GM12878 (cell line): ENCODE measurements around the gene NOS3. TPM values are rescaled to one million over a fixed set of nuclear protein-coding genes. Genes with fewer than 3 reads are reported as not detected.

Experiments used
- ATAC-seq: fragments of 200-7000 bp; cut with Tn5 transposase; 3 replicates; pipeline ENCODE4 v1.9.1; 2020; ENCODE audit warnings: mild to moderate bottlenecking, moderate library complexity
- BruUV-seq: library from RNA; stranded (reverse); fragments of 400-500 nt; replicated peaks from 2 replicates; lab custom pipeline; 2021; lab: Mats Ljungman, UMichigan
- CTCF ChIA-PET: fragments of 300-600 bp; sonication (Branson Sonifier 250); formaldehyde crosslinking; extraction: SDS; loops from one replicate; lab custom pipeline; 2021; ENCODE audit warnings: inconsistent platforms; lab: Yijun Ruan, JAX
- POLR2A ChIA-PET: fragments of 350-600 bp; formaldehyde crosslinking; extraction: SDS; loops from one replicate; lab custom pipeline; 2021; ENCODE audit warnings: inconsistent platforms; lab: Charles Lee
- RAD21 ChIA-PET: fragments of 300-600 bp; sonication (Branson Sonifier 250); formaldehyde crosslinking; loops from one replicate; lab custom pipeline; 2023; ENCODE audit warnings: antibody characterized with exemption; ENCODE audit not compliant: unreplicated experiment; lab: Charles Lee
- SMC1A ChIA-PET: fragments of 300-600 bp; sonication (Branson Sonifier 250); formaldehyde crosslinking; loops from one replicate; lab custom pipeline; 2023; ENCODE audit not compliant: unreplicated experiment, uncharacterized antibody; lab: Charles Lee
- DNase-seq: peaks from one replicate; pipeline ENCODE4 v3.0.0-alpha.2; 2011; ENCODE audit warnings: low read depth, low spot score
- FAIRE-seq: peaks from 3 replicates; lab custom pipeline; 2011; peaks lifted over from hg19 to GRCh38; lab: Jason Lieb, UNC
- H2AFZ ChIP-seq: 2 replicates; pipeline ENCODE4 v1.6.0; 2011; ENCODE audit warnings: low read depth, low read length, control low read depth; ENCODE audit not compliant: control insufficient read depth
- H3K27ac ChIP-seq: 2 replicates; pipeline ENCODE4 v1.5.1; 2011; ENCODE audit warnings: control low read depth; ENCODE audit not compliant: control insufficient read depth, insufficient read depth
- H3K27me3 ChIP-seq, 2 experiments: replicated peaks in 1 of 2; 2 replicates each; pipeline versions ENCODE4 v1.6.0 to v1.6.1; 2011; ENCODE audit warnings: low read length in 1 of 2; ENCODE audit not compliant: control insufficient read depth in 2 of 2, insufficient read depth in 2 of 2
- H3K36me3 ChIP-seq, 2 experiments: 2 replicates each; pipeline ENCODE4 v1.5.1; 2011; ENCODE audit warnings: low read length in 1 of 2; ENCODE audit not compliant: control insufficient read depth in 2 of 2, insufficient read depth in 2 of 2
- H3K4me1 ChIP-seq: 2 replicates; pipeline ENCODE4 v1.6.1; 2011; ENCODE audit warnings: mild to moderate bottlenecking, low read length, moderate library complexity, mixed read lengths; ENCODE audit not compliant: control insufficient read depth, insufficient read depth
- H3K4me2 ChIP-seq: 2 replicates; pipeline ENCODE4 v1.6.0; 2011; ENCODE audit warnings: control low read depth; ENCODE audit not compliant: control insufficient read depth, insufficient read depth
- H3K4me3 ChIP-seq: fragments of 200-600 bp; sonication (generic); 2 replicates; pipeline ENCODE4 v1.5.1; 2016
- H3K79me2 ChIP-seq: 2 replicates; pipeline ENCODE4 v1.6.0; 2011; ENCODE audit warnings: low read length; ENCODE audit not compliant: control insufficient read depth, insufficient read depth
- H3K9ac ChIP-seq: 2 replicates; pipeline ENCODE4 v1.8.0; 2011; ENCODE audit warnings: low read length, control low read depth, mixed read lengths; ENCODE audit not compliant: control insufficient read depth, insufficient read depth
- H3K9me3 ChIP-seq: replicated peaks from 3 replicates; pipeline ENCODE4 v1.5.1; 2011; ENCODE audit warnings: mild to moderate bottlenecking, low read length; ENCODE audit not compliant: control insufficient read depth, insufficient read depth
- H4K20me1 ChIP-seq: 2 replicates; pipeline ENCODE4 v1.6.0; 2011; ENCODE audit not compliant: control insufficient read depth, insufficient read depth
- BCL11A ChIP-seq: IDR thresholded peaks from 2 replicates; pipeline ENCODE4 v1.6.1; 2011; ENCODE audit warnings: low read depth, low read length
- CREM ChIP-seq: IDR thresholded peaks from 2 replicates; pipeline ENCODE4 v1.6.1; 2014; ENCODE audit warnings: antibody characterized with exemption, low read depth
- ETV6 ChIP-seq, 2 experiments: fragments of 450-650 bp in 1 of 2; IDR thresholded peaks in 1 of 2; conservative IDR thresholded peaks in 1 of 2; 2 replicates each; pipeline ENCODE4 v1.6.1; 2014; ENCODE audit warnings: antibody characterized with exemption in 1 of 2, borderline replicate concordance in 1 of 2, low read depth in 1 of 2, mild to moderate bottlenecking in 1 of 2, moderate library complexity in 1 of 2
- HCFC1 ChIP-seq: fragments of 150-350 bp; IDR thresholded peaks from 2 replicates; pipeline ENCODE4 v1.6.1; 2014; ENCODE audit warnings: low read length
- IKZF1 ChIP-seq: fragments of 450-650 bp; conservative IDR thresholded peaks from 2 replicates; pipeline ENCODE4 v1.6.1; 2017; ENCODE audit warnings: antibody characterized with exemption, mild to moderate bottlenecking
- MTA3 ChIP-seq: IDR thresholded peaks from 2 replicates; pipeline ENCODE4 v1.6.1; 2012; ENCODE audit warnings: low read length, inconsistent platforms, borderline replicate concordance
- SIX5 ChIP-seq: IDR thresholded peaks from 2 replicates; pipeline ENCODE4 v1.6.1; 2011; ENCODE audit warnings: mild to moderate bottlenecking, low read depth, low read length, moderate library complexity; ENCODE audit not compliant: severe bottlenecking
- SMC3 ChIP-seq: IDR thresholded peaks from 2 replicates; pipeline ENCODE4 v1.6.1; 2011; ENCODE audit warnings: low read length, improper control_type of control experiment, borderline replicate concordance
- TARDBP ChIP-seq: IDR thresholded peaks from 2 replicates; pipeline ENCODE4 v1.6.1; 2016; ENCODE audit warnings: borderline replicate concordance
- YY1 ChIP-seq: IDR thresholded peaks from 2 replicates; pipeline ENCODE4 v1.6.1; 2011; ENCODE audit warnings: low read depth, mild to moderate bottlenecking, low read length
- ZNF274 ChIP-seq: IDR thresholded peaks from one replicate; pipeline ENCODE4 v1.8.0; 2011; ENCODE audit not compliant: insufficient read length, insufficient read depth
- WGBS: methylation state at CpG from one replicate; pipeline ENCODE4 v1.1.6; 2016; ENCODE audit warnings: low lambda C conversion rate; ENCODE audit not compliant: insufficient replicate concordance, insufficient coverage; ENCODE audit errors: missing lambda C conversion rate; 5-methylcytosine and 5-hydroxymethylcytosine counted together
- in situ Hi-C: fragments of 300-500 bp; cut with MboI; formaldehyde crosslinking; loops from 9 replicates; pipeline ENCODE4 v1.14.3; 2018; ENCODE audit warnings: mixed read lengths
- intact Hi-C: fragments of 100-400 bp; cut with micrococcal nuclease; formaldehyde crosslinking; loops from one replicate; pipeline ENCODE4 v1.14.2; 2022; ENCODE audit not compliant: unreplicated experiment
- polyA plus RNA-seq, 11 experiments: library from polyadenylated mRNA; depleted of rRNA in 4 of 11; unstranded in 6 of 11; stranded (reverse) in 5 of 11; fragments of >200 nt; fragmentation: Nextera tagmentation in 4 of 11; fragmentation: Illumina TruSeq in 1 of 11; extraction: Ambion mirVana in 4 of 11; extraction: Trizol in 1 of 11; gene quantifications; 1 replicate in 1 of 11; 2 replicates in 10 of 11; pipeline versions ENCODE4 v1.2.1 to v1.2.3, GENCODE V29; 2011 to 2016; ENCODE audit warnings: inconsistent platforms in 2 of 11, missing spikeins in 2 of 11, low read depth in 1 of 11
- total RNA-seq, 4 experiments: library from RNA; depleted of rRNA in 3 of 4; stranded (reverse); fragments of >200 nt in 3 of 4; fragmentation: Illumina TruSeq in 1 of 4; extraction: Trizol in 1 of 4; gene quantifications; 2 replicates each; pipeline versions ENCODE4 v1.2.1 to v1.2.3, GENCODE V29; 2013 to 2021
- TF ChIP-seq, protein P1 (sequence below): fragments of 450-650 bp; formaldehyde crosslinking; IDR thresholded peaks from 2 replicates; pipeline ENCODE4 v1.5.0; 2022; ENCODE audit warnings: mild to moderate bottlenecking, missing genetic modification characterization

Gene NOS3
- total and polyA plus RNA-seq, 10 of the 15 experiments (the other 5 are each of a cell fraction or from before 2014, with no cell fraction given): 0.06 to 0.92 (median 0.30) TPM; not detected in 3

DNA sequence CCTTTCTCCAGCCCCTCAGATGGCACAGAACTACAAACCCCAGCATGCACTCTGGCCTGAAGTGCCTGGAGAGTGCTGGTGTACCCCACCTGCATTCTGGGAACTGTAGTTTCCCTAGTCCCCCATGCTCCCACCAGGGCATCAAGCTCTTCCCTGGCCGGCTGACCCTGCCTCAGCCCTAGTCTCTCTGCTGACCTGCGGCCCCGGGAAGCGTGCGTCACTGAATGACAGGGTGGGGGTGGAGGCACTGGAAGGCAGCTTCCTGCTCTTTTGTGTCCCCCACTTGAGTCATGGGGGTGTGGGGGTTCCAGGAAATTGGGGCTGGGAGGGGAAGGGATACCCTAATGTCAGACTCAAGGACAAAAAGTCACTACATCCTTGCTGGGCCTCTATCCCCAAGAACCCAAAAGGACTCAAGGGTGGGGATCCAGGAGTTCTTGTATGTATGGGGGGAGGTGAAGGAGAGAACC is 2.1 kb downstream of the NOS3 start:
- ATAC-seq (peak; percentile 83), FAIRE-seq (no peak), DNase-seq (no peak)
- ChIA-PET SMC1A (no interaction called here), RAD21 (interaction anchor here (0.7 to 1.5 kb wide), 2 partner anchors 9 to 100 kb away, joined by 3 to 4 read pairs; no protein-coding TSS in a partner anchor), CTCF (interaction anchor here (1.5 kb wide), 1 partner anchor 17 kb away, joined by 6 read pairs; no protein-coding TSS in a partner anchor), POLR2A (no interaction called here)
- 52% methylated on average over 5 of the region's 5 CpGs for WGBS
- Histone ChIP-seq H4K20me1 (no peaks in the 10 kb centered on the region), H3K79me2 (no peaks in the 10 kb centered on the region), H3K9ac (no peak overlapping the region), H3K4me2 (no peak overlapping the region), H3K27me3 (peaks cover 0 to 1% of the 10 kb centered on the region in 2 experiments; a peak in 1 of 4 replicates), H3K27ac (no peak overlapping the region), H2AFZ (no peak overlapping the region), H3K36me3 (no peaks in the 10 kb centered on the region), H3K4me1 (no peaks in the 10 kb centered on the region; the same call in 1 of the 2 replicates), H3K9me3 (no peaks in the 10 kb centered on the region; the same call in 2 of the 3 replicates), H3K4me3 (no peak overlapping the region)
- TF ChIP-seq, protein P1, sequence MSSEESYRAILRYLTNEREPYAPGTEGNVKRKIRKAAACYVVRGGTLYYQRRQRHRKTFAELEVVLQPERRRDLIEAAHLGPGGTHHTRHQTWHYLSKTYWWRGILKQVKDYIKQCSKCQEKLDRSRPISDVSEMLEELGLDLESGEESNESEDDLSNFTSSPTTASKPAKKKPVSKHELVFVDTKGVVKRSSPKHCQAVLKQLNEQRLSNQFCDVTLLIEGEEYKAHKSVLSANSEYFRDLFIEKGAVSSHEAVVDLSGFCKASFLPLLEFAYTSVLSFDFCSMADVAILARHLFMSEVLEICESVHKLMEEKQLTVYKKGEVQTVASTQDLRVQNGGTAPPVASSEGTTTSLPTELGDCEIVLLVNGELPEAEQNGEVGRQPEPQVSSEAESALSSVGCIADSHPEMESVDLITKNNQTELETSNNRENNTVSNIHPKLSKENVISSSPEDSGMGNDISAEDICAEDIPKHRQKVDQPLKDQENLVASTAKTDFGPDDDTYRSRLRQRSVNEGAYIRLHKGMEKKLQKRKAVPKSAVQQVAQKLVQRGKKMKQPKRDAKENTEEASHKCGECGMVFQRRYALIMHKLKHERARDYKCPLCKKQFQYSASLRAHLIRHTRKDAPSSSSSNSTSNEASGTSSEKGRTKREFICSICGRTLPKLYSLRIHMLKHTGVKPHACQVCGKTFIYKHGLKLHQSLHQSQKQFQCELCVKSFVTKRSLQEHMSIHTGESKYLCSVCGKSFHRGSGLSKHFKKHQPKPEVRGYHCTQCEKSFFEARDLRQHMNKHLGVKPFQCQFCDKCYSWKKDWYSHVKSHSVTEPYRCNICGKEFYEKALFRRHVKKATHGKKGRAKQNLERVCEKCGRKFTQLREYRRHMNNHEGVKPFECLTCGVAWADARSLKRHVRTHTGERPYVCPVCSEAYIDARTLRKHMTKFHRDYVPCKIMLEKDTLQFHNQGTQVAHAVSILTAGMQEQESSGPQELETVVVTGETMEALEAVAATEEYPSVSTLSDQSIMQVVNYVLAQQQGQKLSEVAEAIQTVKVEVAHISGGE (CRISPR knock-in tag): no peak
- TF ChIP-seq CREM (peak; percentile 59; the same call in 1 of the 2 replicates), MTA3 (no peak), ETV6 (conservative IDR thresholded peaks at IDR 0.05 in 1 of 2, IDR thresholded peaks at IDR 0.05 in 1 of 2; ENCODE audit: borderline replicate concordance in 1 of 2, low read depth in 1 of 2) (no peak), HCFC1 (peak; percentile 90), SMC3 (no peak), ZNF274 (no peak), TARDBP (peak; percentile 73; the same call in 1 of the 2 replicates), IKZF1 (peak; percentile 51), BCL11A (no peak), SIX5 (peak; percentile 95), YY1 (peak; percentile 57; the same call in 1 of the 2 replicates)
- BruUV-seq: no TSS peak
- in situ Hi-C loops: no loop called here
- intact Hi-C loops: no loop called here
